Measurements from ENCODE around the gene VWA5B1.

VWA5B1 gene

DNA sequence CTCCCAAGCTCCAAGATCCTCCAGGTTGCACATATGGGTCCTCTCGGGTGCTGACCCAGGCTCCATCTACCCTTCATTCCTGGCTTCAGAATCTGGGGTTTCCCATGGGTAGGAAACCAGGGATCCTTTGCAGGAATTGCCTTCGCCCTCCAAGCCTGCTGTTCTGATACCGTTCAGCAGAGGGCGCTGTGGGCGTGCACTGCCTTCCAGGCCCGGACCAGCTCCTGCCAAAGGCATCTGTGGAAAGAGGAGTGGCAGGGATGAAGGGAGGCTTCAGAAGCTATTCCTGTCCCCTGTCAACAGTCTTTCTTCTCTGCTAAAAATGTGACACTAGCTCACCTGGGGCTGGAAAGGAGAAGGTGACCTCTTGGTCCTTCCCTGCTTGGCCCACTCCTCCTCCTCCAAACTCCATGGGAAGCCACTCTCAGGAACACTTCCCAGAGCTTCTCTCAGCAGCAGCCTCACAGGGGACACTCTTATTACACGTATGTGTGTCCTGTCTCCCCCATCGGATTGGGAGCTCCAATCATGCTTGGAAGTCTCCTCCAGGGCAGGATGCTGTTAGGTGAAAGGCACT is 71.2 kb downstream of the VWA5B1 start:
- Histone ChIP-seq H3K4me1 (ENCODE audit: insufficient read depth, low read length) (no peaks in the 10 kb centered on the region), H3K36me3 (ENCODE audit: insufficient read depth, low read depth, low read length) (no peaks in the 10 kb centered on the region), H3K27me3 (ENCODE audit: insufficient read depth, low read length) (peaks cover 90% of the 10 kb centered on the region), H3K27ac (ENCODE audit: low read length) (no peak overlapping the region), H3K9me3 (ENCODE audit: insufficient read depth, low read depth, low read length) (no peaks in the 10 kb centered on the region), H3K4me3 (ENCODE audit: low read length) (no peak overlapping the region), H3K9ac (ENCODE audit: low read depth, low read length) (no peak overlapping the region)

DNA sequence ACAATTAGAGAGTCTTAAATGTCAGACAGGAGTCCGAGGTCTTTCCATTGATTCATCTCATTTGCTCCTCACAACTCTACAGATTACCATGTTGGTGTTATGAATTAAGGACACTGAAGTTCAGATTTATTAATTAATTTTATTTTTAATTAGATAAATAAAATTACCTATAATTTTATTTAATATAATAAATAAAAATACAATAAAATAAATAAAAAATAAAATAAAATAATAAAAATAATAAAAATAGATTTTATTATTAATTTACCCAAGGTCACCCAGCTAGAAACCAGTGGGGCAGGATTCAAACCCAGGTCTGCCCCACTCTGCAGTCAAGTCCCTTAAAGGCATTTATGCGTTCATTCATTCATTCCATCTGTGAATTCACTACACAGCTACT is 72.2 kb downstream of the VWA5B1 start:
- Histone ChIP-seq H3K27ac (ENCODE audit: low read length) (no peak overlapping the region), H3K4me1 (ENCODE audit: insufficient read depth, low read length) (no peaks in the 10 kb centered on the region), H3K27me3 (ENCODE audit: insufficient read depth, low read length) (peaks cover 94% of the 10 kb centered on the region), H3K36me3 (ENCODE audit: insufficient read depth, low read depth, low read length) (no peaks in the 10 kb centered on the region), H3K9ac (ENCODE audit: low read depth, low read length) (no peak overlapping the region), H3K9me3 (ENCODE audit: insufficient read depth, low read depth, low read length) (no peaks in the 10 kb centered on the region), H3K4me3 (ENCODE audit: low read length) (no peak overlapping the region)

DNA sequence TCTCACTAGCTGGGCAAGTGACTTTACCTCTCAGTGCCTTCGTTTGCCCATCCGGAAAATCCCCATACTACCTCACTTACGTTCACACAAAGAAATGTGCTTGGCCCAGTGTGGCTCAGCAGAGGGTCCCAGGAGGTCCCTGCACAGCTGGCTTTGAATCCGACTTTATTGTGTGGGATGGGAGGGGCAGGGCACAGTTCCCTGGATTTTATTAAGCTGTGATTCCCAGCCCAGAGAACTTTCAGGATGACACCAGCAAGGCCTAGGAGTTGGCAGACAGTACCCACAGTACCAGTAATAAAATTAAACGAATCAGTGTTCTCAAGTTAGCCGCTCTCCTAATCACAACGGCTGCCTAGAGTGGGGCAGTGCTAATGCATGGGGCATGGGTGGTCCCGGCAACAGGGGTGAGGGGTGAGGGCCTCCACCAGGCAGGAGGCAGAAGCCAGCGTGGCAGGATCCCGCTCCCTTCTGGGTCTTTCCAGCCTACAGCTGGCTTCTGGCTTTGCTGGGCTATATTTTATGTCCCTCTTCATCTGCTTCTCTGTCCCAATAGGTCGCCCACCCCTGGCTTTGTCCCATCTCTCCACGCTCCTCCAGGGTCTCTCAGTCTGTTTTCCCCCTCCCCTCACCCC is 74.9 kb downstream of the VWA5B1 start:
- Histone ChIP-seq H3K9ac (ENCODE audit: low read depth, low read length) (no peak overlapping the region), H3K9me3 (ENCODE audit: insufficient read depth, low read depth, low read length) (no peaks in the 10 kb centered on the region), H3K27ac (ENCODE audit: low read length) (no peak overlapping the region), H3K4me3 (ENCODE audit: low read length) (peak overlapping the region; percentile 65; the same call in 1 of the 2 replicates), H3K27me3 (ENCODE audit: insufficient read depth, low read length) (peaks cover 97% of the 10 kb centered on the region), H3K4me1 (ENCODE audit: insufficient read depth, low read length) (no peaks in the 10 kb centered on the region), H3K36me3 (ENCODE audit: insufficient read depth, low read depth, low read length) (no peaks in the 10 kb centered on the region)

DNA sequence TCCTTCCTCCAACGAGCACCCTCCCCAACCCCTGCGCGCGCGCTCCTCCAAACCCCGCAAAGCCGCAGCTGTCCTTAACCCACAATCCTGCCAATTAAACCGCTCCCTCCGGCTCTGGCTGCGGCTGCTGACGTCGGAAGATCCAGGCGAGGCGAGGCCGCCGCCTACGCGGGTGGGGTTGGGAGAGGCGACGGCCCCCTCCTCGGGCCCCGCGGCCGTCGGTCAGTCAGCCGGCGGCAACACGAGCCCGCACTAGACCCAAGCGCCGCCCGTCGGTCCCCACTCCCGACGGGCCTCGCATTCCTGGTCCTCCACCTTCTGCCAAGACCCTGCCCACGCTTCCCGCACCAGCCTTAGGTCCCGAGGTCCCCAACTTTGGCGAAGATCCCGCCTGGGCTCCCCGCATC is 75.4 kb downstream of the VWA5B1 start:
- Histone ChIP-seq H3K36me3 (ENCODE audit: insufficient read depth, low read depth, low read length) (no peaks in the 10 kb centered on the region), H3K4me3 (ENCODE audit: low read length) (peak overlapping the region; percentile 65), H3K27ac (ENCODE audit: low read length) (no peak overlapping the region), H3K9me3 (ENCODE audit: insufficient read depth, low read depth, low read length) (no peaks in the 10 kb centered on the region), H3K27me3 (ENCODE audit: insufficient read depth, low read length) (peaks cover 97% of the 10 kb centered on the region), H3K9ac (ENCODE audit: low read depth, low read length) (no peak overlapping the region), H3K4me1 (ENCODE audit: insufficient read depth, low read length) (no peaks in the 10 kb centered on the region)

DNA sequence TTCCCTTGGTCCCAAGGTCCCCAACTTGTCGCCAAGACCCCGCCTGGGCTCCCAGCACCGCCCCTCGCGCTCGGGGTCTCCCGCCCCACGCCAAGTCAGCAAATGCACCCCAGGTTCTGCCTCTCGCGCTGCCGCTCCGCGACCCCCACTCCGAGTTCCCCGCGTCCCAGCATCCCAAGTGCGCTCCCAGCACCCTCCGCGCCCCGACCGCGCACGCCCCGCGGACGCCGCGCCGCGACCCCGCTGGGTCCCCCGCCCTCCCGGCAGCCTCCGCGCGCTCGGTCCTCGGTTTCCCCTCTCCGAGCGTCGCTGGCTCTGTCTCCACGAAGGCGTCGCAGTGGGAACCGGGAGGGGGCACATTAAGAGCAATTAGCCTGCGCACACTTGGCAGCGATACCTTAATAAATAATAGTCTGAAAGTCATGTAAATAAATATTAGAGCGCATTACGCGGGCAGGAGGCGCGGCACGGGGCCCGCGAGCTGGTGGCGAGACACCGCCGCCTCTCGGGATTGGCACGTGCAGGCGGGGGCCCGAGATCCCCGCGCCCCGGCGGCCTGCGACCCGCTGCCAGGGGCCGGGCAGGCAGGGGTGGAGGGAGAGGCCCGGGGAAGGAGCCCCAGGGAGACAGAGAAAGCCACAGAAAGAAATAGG is 75.9 kb downstream of the VWA5B1 start:
- Histone ChIP-seq H3K9ac (ENCODE audit: low read depth, low read length) (no peak overlapping the region), H3K4me1 (ENCODE audit: insufficient read depth, low read length) (no peaks in the 10 kb centered on the region), H3K36me3 (ENCODE audit: insufficient read depth, low read depth, low read length) (no peaks in the 10 kb centered on the region), H3K27me3 (ENCODE audit: insufficient read depth, low read length) (peaks cover 97% of the 10 kb centered on the region), H3K27ac (ENCODE audit: low read length) (no peak overlapping the region), H3K9me3 (ENCODE audit: insufficient read depth, low read depth, low read length) (no peaks in the 10 kb centered on the region), H3K4me3 (ENCODE audit: low read length) (peak overlapping the region; percentile 65)

DNA sequence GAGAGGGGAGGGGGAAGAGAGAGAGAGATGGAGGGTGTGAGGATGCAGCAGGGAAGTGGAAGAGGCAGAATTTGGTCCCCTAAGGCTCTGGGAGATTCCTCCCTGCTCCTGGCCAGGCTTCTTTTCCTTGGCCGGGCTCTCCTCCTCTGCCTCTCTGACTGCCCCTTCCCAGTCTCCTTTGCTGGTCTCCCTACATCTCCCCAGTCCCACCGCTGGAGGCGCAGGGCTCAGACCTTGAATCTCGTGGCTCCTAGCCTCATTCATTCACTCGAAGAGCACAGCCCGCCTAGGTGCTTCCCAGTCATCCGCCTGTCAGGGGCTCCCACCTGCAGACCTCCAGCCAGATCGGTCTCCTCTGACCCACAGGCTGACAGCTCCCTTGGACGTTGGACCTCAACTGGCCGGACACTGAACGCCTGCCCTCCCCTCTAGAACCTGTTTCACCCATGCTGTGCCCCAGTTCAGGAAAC is 76.5 kb downstream of the VWA5B1 start:
- Histone ChIP-seq H3K36me3 (ENCODE audit: insufficient read depth, low read depth, low read length) (no peaks in the 10 kb centered on the region), H3K4me3 (ENCODE audit: low read length) (peak overlapping the region; percentile 65; the same call in 1 of the 2 replicates), H3K9ac (ENCODE audit: low read depth, low read length) (no peak overlapping the region), H3K4me1 (ENCODE audit: insufficient read depth, low read length) (no peaks in the 10 kb centered on the region), H3K9me3 (ENCODE audit: insufficient read depth, low read depth, low read length) (no peaks in the 10 kb centered on the region), H3K27me3 (ENCODE audit: insufficient read depth, low read length) (peaks cover 98% of the 10 kb centered on the region), H3K27ac (ENCODE audit: low read length) (no peak overlapping the region)

DNA sequence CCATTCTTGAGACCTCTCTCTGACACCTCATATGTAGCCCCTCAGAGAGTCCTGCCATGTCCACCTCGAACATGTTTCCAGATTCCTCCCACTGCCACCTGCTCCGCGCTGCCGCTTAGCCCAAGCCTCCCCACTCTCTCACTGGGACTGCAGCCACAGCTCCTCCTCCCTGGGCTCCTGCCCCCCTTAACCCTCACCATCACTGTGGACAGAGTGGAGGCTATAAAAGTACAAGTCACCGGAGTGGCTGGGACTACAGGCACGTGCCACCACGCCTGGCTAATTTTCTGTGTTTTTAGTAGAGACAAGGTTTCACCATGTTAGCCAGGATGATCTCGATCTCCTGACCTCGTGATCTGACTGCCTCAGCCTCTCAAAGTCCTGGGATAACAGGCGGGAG is 77.0 kb downstream of the VWA5B1 start:
- H3K27me3 ChIP-seq (ENCODE audit: insufficient read depth, low read length) = peaks cover 98% of the 10 kb centered on the region
- no peak overlapping the region for H3K9ac ChIP-seq (ENCODE audit: low read depth, low read length)
- no peak overlapping the region for H3K27ac ChIP-seq (ENCODE audit: low read length)
- no peaks in the 10 kb centered on the region for H3K9me3 ChIP-seq (ENCODE audit: insufficient read depth, low read depth, low read length)
- no peaks in the 10 kb centered on the region for H3K36me3 ChIP-seq (ENCODE audit: insufficient read depth, low read depth, low read length)
- no peaks in the 10 kb centered on the region for H3K4me1 ChIP-seq (ENCODE audit: insufficient read depth, low read length)
- H3K4me3 ChIP-seq (ENCODE audit: low read length) = no peak overlapping the region

DNA sequence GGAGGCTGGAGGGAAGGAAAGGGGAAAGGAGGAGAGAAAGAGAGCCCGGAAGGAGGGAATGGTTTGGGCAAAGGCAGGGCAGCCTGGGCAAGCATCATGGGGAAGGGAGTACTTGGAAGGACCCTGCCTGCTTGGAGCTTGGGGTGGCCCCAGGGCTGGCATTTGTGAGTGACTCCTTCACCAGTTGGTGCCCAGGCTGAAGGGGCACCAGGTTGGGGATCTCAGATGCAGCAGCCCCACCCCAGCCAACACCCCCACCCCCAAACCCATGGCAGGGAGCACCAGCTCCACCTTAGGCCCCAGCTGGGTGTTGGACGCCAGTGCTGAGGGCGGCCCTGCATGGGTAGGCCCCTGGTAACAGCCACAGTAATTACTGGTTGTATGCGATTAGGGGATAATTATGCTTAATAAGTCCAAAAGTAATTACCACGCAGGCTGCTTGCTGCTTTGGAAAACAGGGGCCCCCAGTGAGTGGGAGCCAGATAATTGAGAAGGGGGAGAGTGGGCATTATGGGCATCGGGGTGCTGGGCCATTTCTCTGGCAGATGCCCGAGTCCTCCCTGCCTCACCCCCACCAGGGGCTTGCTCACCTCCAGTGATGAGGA is 78.3 kb downstream of the VWA5B1 start:
- no peak overlapping the region for H3K27ac ChIP-seq (ENCODE audit: low read length)
- no peaks in the 10 kb centered on the region for H3K4me1 ChIP-seq (ENCODE audit: insufficient read depth, low read length)
- H3K9ac ChIP-seq (ENCODE audit: low read depth, low read length) = no peak overlapping the region
- no peaks in the 10 kb centered on the region for H3K9me3 ChIP-seq (ENCODE audit: insufficient read depth, low read depth, low read length)
- no peaks in the 10 kb centered on the region for H3K36me3 ChIP-seq (ENCODE audit: insufficient read depth, low read depth, low read length)
- H3K27me3 ChIP-seq (ENCODE audit: insufficient read depth, low read length) = peaks cover 100% of the 10 kb centered on the region
- H3K4me3 ChIP-seq (ENCODE audit: low read length) = no peak overlapping the region

DNA sequence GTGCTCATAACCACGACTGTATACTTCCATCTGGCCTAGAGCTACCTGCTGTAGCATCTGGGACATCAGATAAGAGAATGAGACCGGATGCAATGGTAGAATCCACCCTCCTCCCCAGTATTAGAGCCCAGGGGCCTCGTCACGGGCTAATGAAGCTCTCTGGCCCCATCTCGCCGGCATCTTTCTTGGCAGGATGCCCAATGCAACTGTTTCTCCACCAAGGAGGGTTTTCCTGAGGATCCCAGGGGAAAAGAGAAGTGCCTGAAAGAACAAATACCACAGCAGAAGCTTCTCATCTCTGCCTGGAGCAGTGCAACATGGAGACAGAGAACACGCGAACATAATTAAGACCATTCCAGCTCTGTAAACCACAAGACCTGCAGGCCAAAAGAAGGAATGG is 80.0 kb downstream of the VWA5B1 start:
- no peak overlapping the region for H3K27ac ChIP-seq (ENCODE audit: low read length)
- peaks cover 100% of the 10 kb centered on the region for H3K27me3 ChIP-seq (ENCODE audit: insufficient read depth, low read length)
- no peaks in the 10 kb centered on the region for H3K36me3 ChIP-seq (ENCODE audit: insufficient read depth, low read depth, low read length)
- no peak overlapping the region for H3K9ac ChIP-seq (ENCODE audit: low read depth, low read length)
- no peaks in the 10 kb centered on the region for H3K9me3 ChIP-seq (ENCODE audit: insufficient read depth, low read depth, low read length)
- no peaks in the 10 kb centered on the region for H3K4me1 ChIP-seq (ENCODE audit: insufficient read depth, low read length)
- H3K4me3 ChIP-seq (ENCODE audit: low read length) = no peak overlapping the region

DNA sequence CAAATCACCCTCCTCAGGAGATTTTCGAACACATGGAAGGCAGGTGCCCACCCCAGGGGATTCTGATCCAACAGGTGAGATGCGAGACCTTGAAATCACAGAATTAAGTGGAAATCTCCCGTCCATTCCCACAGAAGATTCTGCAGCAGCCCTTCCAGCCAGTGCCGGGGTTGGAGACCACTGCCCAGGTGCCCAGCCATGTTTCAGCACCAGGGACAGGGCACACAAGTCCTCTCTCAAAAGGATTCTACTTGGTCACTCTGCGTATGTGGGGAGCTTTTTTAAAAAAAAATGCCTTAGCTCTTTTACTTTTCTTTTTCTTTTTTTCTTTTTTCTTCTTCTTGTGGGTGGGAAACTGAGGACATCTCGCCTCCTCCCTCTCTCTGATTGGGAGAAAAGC is 80.7 kb downstream of the VWA5B1 start:
- Histone ChIP-seq H3K4me1 (ENCODE audit: insufficient read depth, low read length) (no peaks in the 10 kb centered on the region), H3K27ac (ENCODE audit: low read length) (no peak overlapping the region), H3K36me3 (ENCODE audit: insufficient read depth, low read depth, low read length) (no peaks in the 10 kb centered on the region), H3K27me3 (ENCODE audit: insufficient read depth, low read length) (peaks cover 100% of the 10 kb centered on the region), H3K9me3 (ENCODE audit: insufficient read depth, low read depth, low read length) (no peaks in the 10 kb centered on the region), H3K4me3 (ENCODE audit: low read length) (no peak overlapping the region), H3K9ac (ENCODE audit: low read depth, low read length) (no peak overlapping the region)

DNA sequence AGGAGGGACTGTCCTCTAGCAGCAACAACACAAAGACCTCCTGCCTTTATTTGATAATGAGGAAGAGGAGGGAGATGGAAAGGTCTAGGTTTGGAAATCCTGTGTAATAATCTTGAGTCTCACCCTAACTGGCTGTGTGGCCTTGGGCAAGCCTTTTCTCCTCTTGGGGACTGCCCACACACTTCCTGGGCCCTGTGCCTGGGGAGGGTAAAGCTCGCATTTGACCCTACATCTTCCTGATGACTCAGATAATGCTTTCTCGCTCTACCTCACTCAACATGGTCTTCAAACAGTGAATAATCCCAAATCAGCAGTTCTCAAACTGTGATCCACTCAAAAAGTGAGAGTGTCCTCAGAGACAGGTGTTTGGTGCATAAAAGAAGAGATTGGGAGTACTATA is 81.2 kb downstream of the VWA5B1 start:
- H3K9ac ChIP-seq (ENCODE audit: low read depth, low read length) = no peak overlapping the region
- H3K9me3 ChIP-seq (ENCODE audit: insufficient read depth, low read depth, low read length) = no peaks in the 10 kb centered on the region
- H3K27ac ChIP-seq (ENCODE audit: low read length) = no peak overlapping the region
- H3K36me3 ChIP-seq (ENCODE audit: insufficient read depth, low read depth, low read length) = no peaks in the 10 kb centered on the region
- no peak overlapping the region for H3K4me3 ChIP-seq (ENCODE audit: low read length)
- peaks cover 99% of the 10 kb centered on the region for H3K27me3 ChIP-seq (ENCODE audit: insufficient read depth, low read length)
- no peaks in the 10 kb centered on the region for H3K4me1 ChIP-seq (ENCODE audit: insufficient read depth, low read length)

DNA sequence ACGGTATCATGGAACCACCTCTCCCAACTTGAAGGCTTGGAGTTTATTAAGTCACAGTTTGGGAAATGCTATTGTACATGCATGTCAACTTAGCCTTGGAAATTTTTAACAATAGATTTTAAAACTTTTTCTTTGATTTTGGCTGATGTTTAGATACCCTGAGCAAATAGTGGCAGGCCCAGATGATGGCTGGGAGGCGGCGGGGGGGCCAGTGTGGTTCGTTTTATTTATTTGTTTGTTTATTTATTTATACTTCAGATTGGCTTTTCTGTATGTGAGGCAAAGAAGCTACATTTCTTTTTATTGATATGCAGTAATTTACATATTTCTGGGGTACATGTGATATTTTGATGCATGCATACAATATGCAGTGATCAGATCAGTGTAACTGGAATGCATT is 82.0 kb downstream of the VWA5B1 start:
- H3K36me3 ChIP-seq (ENCODE audit: insufficient read depth, low read depth, low read length) = no peaks in the 10 kb centered on the region
- no peak overlapping the region for H3K27ac ChIP-seq (ENCODE audit: low read length)
- peaks cover 98% of the 10 kb centered on the region for H3K27me3 ChIP-seq (ENCODE audit: insufficient read depth, low read length)
- no peaks in the 10 kb centered on the region for H3K9me3 ChIP-seq (ENCODE audit: insufficient read depth, low read depth, low read length)
- H3K9ac ChIP-seq (ENCODE audit: low read depth, low read length) = no peak overlapping the region
- no peak overlapping the region for H3K4me3 ChIP-seq (ENCODE audit: low read length)
- H3K4me1 ChIP-seq (ENCODE audit: insufficient read depth, low read length) = no peaks in the 10 kb centered on the region
